HG03039 (cell line): ENCODE measurements around the gene GZMH.
"Not testable (repeated sequence)": the region's sequence is repeated elsewhere in the genome, so short reads cannot be mapped to it uniquely, and the experiment has no call there.

Experiments used
- ATAC-seq: cut with Tn5 transposase; IDR thresholded peaks from one replicate; pipeline ENCODE4 v1.9.1; 2021; ENCODE audit warnings: mild to moderate bottlenecking, moderate library complexity; ENCODE audit not compliant: unreplicated experiment

The GZMH gene, protein sequence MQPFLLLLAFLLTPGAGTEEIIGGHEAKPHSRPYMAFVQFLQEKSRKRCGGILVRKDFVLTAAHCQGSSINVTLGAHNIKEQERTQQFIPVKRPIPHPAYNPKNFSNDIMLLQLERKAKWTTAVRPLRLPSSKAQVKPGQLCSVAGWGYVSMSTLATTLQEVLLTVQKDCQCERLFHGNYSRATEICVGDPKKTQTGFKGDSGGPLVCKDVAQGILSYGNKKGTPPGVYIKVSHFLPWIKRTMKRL

DNA sequence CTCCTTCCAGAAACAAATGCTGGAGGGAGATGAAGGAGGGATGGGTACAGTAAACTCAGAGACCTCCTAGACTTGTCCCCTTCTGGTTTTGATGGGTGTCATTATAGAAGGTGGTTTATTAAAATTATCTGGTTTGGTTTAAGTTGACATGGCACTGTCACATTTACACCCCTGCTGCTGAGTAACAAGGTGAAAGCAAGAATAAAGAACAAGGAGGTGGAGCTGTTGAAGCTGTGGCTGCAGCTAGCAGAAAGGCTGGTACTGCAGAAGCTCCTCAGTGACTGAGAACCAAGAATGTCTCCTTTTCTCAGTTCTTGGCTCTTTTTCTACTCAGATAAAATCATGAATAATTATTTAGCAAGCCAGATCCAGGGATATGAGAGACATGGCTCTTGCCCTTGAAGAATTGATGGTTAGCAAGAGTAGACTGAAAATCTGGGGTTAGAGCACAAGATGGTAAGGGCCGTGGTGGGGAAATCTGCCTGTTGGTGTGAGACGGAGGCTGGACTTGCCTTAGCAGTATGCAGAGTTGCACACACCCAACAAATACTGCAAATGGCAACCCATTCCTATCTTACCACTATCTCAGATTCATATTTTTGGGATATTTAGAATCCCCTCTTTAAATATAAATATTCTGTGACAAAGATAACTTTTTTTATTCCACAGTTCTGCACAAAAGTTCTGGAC, at the start of gene GZMH:
GZMH (minus strand) TSS at position 31 of the 690 bp plus-strand sequence. CDS start 72 bp downstream, outside the sequence.
- no peak for ATAC-seq

DNA sequence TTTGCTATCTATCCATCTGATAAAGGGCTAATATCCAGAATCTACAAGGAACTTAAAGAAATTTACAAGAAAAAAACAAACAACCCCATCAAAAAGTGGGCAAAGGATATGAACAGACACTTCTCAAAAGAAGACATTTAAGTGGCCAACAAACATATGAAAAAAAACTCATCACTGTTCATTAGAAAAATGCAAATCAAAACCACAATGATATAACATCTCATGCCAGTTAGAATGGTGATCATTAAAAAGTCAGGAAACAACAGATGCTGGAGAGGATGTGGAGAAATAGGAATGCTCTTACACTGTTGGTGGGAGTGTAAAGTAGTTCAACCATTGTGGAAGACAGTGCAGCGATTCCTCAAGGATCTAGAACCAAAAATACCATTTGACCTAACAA, 38.9 kb upstream of the GZMH start:
- not testable (repeated sequence) for ATAC-seq

DNA sequence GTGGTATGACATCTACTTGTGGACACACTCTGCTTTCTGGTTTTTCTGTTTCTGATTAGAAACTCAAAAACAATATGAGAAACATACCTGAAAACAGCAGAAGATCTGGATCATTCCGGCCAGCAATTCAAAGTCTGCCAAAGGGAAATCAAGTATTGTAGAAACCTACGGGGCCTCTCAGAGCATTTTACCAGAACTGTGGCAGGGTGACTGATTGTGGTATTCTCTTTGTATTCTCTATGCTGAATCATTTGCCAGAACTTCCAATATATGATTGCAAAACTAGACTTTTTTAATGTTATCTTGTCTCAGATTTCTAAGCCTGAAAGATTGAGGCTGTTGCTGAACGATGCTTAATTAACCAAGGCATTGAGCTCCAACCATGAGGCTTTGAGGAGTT, 30.4 kb upstream of the GZMH start:
- no peak for ATAC-seq

DNA sequence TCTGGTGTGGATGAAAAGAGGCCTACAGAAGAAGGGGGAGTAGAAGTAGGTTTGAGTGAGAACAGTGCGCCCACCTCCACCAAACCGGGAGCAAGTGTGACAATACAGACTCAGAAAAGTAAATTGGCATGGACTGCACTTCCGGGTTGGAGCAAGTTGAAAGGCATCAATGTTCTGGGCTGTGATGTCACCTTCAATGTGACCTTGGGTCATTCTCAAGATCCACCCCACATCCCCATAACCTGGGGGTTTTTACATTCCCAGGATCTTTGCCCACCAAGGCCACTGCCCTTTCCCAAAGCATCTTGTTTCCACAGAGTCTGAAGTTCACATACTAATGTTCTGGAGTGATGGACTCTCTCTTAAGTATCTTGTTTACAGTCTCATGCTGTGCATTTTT, 29.8 kb upstream of the GZMH start:
- no peak for ATAC-seq

DNA sequence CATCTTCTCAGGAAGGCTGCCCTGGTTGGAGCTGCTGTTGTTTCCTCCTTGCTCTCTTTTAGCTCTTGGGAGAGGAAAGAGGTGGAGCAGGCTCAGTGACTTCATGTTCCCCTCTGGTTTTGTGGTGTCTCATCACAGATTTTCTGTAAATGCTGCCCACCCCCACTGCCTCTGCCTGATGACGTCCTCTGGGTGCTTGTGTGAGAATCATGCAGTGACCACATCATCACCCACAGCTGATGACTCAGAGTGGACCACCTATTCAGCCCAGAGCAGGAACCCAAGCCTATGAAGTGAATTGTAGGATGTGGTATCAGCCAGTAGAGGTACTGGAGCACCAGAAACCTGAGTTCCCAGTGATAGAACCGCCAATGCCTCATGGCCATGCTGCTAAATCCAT, 24.7 kb upstream of the GZMH start, which contains the start of gene GZMB:
GZMB (minus strand) TSS at position 33 of the 400 bp plus-strand sequence; CDS start at position 3, 30 bp downstream.
- ATAC-seq = no peak

DNA sequence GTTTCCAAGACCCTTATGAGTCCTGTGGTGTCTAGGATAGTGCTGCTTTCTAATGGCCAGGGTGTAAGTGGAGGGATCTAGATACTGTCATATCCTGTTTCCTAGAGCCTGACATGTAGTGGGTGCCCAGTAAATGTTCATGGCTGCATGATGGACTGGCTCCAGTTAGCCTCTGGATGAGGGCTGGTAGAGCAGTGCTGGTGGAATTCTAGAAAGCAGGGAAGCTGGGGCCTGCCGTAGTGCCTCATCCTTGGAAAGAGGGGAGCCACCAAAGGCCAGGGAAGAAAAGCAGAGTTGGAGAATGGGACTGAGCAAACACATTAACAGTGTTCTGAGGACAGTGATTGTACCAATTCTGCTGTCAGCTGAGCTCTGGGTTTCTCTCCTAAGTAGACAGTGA, 23.9 kb upstream of the GZMH start:
- no peak for ATAC-seq

DNA sequence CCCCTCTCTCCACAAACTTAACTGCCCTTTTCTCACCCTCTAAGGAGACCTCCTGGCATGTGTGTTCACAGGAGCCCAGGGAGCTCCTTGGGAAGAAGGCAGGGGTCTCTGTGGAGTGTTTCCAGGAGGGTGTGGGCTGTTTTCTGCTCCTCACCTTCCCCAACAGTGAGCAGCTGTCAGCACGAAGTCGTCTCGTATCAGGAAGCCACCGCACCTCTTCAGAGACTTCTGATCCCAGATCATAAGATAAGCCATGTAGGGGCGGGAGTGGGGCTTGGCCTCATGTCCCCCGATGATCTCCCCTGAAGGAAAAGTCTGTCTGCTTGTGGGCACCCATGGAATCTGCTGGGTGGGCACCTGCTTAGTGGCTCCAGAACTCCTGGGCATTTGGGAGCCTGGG, 23.3 kb upstream of the GZMH start:
- ATAC-seq = no peak

DNA sequence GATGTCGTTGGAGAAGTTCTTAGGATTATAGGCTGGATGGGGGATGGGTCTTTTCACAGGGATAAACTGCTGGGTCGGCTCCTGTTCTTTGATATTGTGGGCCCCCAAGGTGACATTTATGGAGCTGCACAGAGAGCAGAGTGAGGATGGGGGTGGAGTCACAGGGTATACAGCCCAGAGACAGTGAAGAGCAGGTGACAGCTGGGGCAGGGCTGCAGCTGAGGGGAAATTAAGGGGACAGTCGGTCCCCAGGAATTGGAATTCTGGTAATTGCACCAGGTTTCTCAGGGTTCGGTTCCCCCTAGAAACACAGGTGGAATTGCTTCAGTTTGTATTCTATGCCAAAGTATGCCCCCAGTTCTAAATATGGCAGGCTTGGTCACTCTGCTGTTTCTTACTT, 22.9 kb upstream of the GZMH start:
- no peak for ATAC-seq

DNA sequence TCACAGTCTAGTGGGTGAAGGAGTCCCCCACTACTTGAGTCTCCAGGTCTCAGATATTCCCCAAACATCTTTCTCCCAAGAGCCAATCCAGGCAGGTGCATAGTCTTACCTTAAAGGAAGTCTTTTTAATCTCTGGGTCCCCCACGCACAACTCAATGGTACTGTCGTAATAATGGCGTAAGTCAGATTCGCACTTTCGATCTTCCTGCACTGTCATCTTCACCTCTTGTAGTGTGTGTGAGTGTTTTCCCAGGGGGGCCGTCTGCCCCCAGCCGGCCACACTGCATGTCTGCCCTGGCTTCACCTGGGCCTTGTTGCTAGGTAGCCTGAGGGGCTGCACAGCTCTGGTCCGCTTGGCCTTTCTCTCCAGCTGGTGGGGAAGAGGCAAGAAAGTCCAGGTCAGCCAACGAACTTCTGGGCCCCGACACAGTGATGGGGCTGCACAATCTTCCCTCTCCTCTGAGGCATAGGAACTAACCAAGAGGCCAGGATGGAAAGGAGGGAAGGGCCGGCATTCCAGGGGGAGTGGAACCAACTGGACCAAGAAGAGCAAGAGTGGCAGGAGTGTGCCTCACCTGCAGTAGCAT, 22.4 kb upstream of the GZMH start:
- no peak for ATAC-seq

DNA sequence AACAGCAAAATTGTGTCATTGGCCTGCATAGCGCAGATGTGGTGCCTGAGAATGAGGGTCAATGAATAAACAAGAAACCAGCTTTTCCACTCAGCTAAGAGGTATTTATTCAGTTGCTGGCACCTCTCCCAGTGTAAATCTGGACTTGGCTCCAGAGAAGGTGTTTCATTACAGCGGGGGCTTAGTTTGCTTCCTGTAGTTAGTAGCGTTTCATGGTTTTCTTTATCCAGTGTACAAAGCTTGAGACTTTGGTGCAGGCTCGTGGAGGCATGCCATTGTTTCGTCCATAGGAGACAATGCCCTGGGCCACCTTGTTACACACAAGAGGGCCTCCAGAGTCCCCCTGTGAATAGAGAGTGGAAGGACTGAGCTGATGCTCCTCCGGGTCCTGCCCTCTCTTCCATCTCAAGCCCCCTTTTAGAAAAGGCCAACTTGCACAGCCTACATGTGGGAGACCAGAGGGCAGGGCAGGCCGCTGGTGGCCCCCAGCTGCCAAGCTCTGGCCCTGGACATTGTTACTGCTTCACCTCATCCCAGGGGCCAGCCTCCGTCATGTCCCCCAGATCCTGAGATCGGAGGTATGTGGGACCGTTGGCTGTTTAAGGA, 21.5 kb upstream of the GZMH start:
- ATAC-seq = no peak

DNA sequence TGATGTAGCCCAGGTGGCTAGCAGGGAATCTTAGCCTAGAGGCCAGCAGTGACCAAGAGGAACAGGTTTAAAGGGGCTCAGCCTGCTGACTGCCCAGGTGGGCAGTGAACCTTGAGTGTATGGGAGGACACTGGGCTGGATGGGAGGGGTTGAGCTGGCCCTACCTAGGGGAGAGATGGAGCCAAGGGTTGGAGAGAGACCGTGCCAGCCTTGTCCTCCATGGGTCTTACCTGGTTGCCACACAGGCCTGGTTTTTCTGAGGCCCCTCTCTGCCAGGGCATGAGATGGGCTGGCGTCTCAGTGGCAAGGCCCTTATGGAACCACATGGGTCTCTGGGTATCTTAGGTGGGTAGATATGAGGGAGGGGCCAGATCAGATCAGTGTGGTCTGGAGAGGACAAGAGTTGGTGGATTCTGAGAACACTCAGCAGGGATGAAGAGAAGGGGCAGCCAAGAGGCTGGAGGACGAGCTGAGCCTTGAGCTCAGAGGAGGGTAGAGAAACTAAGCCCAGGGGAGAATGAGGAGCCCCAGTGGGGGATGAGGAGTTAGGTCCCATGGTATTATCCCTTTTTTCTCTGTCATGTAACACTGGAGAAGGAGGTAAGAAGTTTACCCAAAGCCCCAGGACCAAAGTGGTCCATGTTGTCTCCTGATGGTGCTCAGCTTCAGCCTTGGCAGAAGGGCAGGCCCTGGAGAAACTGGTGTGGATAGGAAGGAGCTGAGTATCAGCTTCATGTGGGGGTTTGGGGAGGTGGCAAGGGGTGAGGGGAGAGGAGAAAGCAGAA, 20.8 kb upstream of the GZMH start:
- no peak for ATAC-seq

DNA sequence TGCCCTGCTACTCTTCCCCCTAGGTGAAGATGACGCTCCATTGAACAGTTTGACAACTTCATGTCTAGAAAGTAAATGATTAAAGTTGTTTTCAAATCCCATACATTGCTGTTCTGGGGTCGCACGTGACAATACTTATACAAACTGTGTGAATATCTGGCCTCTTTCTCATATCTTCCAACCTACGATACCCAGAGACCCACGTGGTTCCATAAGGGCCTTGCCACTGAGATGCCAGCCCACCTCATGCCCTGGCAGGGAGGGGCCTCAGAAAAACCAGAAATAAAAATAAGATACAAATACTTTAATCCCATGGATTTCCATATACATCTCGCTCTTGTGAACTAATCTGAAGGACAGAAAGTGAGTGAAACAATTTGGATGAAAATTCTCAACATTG, 20.0 kb upstream of the GZMH start:
- ATAC-seq = no peak

DNA sequence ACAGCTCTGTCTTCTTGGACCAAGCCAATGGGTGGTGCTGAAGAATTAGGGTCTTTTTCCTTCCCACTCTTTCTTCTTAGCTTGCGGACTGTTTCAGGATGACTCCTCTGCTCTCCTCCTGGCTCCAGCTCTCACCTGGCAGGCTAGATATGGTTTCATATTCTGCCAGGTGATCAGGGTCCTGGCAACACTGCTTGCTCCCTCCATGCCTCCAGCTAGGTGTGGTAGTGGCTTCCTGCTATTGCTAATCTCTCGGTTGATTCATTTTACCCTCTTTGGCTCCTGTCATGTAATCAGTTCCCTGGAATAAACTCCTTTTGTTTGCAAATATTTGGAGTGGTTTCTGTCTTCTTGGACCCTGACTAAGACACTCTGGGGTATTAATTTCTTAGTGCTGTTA, 4.3 kb upstream of the GZMH start:
- no peak for ATAC-seq

DNA sequence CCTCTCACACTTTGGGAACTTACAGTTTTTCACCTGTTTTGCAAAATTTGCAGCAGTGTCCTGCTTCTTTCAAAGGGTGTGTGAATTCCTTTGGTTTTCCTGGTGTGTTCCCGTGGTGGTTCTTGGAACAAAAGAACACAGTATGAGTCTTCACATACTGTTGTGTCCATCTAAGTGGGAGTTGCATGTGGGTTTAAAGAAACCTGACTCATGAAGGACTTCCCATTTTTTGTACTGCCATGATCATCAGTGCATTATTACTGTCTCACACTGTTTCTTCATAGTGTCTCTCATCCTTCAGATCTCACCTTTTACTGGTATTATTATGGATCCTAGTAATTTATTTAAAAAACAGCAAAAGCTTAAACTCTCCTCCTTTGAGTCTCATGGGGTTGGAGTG, 3.8 kb upstream of the GZMH start:
- ATAC-seq = no peak

DNA sequence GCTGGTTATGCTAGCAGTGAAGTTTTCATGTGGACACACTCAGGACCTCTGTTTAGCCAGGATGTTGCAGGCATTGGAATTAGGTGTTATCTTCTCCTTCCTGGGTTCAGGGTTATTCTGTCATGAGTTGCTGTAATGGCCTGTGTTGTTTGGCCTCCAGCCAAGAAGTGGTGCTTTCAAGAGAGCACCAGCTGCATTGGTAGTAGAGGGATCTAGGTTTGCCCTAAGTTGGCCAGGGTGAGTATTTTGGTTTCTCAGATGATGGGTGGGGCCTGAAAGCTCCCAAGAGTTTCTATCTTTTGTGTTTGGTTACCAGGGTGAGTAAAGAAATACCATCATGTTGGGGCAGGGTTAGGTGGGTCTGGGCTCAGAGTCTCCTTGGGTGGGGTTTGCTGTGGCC, 2.7 kb upstream of the GZMH start:
- ATAC-seq = no peak

DNA sequence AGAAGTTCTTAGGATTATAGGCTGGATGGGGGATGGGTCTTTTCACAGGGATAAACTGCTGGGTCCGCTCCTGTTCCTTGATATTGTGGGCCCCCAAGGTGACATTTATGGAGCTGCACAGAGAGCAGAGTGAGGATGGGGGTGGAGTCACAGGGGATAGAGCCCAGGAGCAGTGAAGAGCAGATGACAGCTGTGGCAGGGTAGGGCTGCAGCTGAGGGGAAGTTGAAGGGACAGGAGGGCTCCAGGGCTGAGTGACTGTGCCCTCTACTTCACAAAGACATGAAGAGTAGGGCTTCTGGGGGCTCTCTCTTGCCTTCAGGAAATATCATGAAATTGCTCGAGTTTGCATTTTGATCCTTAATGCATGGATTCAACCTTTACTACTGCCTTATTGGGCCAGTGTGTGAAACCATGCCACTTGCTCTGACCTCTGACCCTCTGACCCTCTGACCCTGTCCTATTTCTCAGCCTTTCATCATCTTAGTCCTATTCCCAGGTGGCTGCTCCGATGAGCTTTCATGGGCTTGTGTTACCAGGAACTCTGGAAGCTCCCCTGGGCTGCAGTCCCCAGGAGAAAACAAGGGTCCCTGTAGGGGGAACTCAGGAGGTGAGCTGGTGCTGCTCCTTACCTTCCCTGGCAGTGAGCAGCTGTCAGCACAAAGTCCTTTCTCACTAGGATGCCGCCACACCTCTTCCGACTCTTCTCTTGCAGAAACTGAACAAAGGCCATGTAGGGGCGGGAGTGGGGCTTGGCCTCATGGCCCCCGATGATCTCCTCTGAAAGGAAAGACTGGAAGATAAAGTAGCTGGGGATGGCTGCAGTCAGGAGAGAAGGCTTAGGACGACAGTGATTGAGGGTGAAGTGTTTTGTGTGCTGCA, 1.6 kb downstream of the GZMH start:
- no peak for ATAC-seq

DNA sequence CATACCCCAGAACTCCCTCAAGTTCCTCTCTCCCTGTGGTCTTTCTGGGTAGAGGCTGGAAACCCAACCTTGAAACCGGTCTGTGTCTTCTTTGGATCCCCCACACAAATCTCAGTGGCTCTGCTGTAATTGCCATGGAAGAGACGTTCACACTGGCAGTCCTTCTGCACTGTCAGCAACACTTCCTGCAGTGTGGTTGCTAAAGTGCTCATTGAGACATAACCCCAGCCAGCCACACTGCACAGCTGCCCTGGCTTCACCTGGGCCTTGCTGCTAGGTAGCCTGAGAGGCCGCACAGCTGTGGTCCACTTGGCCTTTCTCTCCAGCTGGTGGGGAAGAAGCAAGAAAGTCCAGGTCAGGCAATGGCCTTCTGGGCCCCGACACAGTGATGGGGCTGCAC, 2.4 kb downstream of the GZMH start:
- ATAC-seq = no peak

DNA sequence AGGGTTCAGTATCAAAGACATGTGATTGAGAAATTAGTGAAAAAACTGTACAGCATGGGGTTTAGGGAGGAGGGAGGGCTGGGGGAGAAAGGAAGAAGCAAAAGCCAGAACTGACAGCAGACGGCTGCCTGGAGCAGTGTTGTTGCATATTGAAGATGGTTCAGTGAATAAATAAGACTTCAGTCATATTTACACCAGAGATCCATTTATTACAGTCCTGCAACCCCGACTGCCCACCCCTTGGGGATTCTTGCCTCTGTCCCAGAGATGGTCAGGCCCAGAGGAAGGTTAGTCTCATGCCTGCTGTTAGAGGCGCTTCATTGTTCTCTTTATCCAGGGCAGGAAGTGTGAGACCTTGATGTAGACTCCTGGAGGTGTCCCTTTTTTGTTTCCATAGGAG, 3.2 kb downstream of the GZMH start:
- ATAC-seq = no peak

DNA sequence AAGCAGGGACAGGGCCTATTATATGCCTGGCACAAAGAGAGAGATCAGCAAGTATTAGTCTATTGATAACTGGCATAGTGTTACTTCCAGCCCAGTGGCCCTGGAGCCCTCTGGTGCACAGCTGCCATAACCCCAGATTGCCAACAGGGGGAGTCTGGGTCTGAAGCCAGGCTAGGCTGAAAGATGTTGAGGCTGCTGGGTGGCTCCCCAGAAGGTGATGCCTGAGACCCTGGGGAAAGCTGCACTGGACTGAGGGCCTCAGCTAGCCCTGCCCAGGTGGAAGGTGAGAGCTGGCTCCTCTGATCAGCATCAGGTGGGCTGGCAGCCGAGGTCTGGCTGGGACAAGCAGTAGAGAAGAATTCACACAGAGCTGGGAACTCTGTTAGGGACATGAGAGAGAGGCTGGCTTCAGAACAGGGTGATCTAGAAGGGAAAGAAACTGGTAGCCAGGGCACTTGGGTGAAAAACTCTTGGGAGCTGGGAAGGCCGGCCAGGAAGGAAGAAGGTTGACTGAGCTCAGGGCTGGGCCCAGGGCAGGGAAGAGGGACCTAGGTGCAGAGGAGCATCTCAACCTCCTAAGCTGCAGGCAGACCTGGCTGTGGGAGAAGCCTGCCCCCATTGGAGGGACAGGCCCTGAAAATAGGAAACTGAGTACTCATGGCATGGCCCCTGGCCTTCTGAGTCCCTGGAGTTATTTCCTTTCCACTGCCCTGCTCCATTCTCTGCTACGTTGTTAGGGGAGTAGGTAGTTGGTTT, 3.9 kb downstream of the GZMH start:
- ATAC-seq = peak; percentile 54
